PC-9 (cell line): ENCODE results near the gene SLC66A2. TPM values are rescaled to one million over a fixed set of nuclear protein-coding genes. Genes with fewer than 3 reads are reported as not detected.

Source experiments
- BruUV-seq: library from RNA; stranded (reverse); fragments of 400-500 nt; replicated peaks from 2 replicates; lab custom pipeline; 2021; lab: Mats Ljungman, UMichigan
- CTCF ChIA-PET: fragments of 300-600 bp; sonication (Branson Sonifier 250); formaldehyde crosslinking; loops from one replicate; lab custom pipeline; 2022; ENCODE audit warnings: antibody characterized with exemption; lab: Charles Lee
- POLR2A ChIA-PET: fragments of 300-600 bp; sonication (Branson Sonifier 250); formaldehyde crosslinking; loops from one replicate; lab custom pipeline; 2022; ENCODE audit warnings: antibody characterized with exemption; ENCODE audit not compliant: unreplicated experiment; lab: Charles Lee
- DNase-seq, 2 experiments: peaks; one replicate each; pipeline versions ENCODE4 v3.0.0 to v3.0.0-alpha.2; 2015 to 2022; ENCODE audit warnings: mixed read lengths in 1 of 2
- H2AFZ ChIP-seq: fragments of 200-600 bp; sonication (generic); 2 replicates; pipeline ENCODE4 v1.8.1; 2017; ENCODE audit warnings: antibody characterized with exemption
- H3F3A ChIP-seq: fragments of 200-600 bp; sonication (generic); 2 replicates; pipeline ENCODE4 v1.8.1; 2017; ENCODE audit warnings: antibody characterized with exemption, mild to moderate bottlenecking, low read depth; ENCODE audit not compliant: insufficient read depth
- H3K27ac ChIP-seq: fragments of 200-600 bp; sonication (generic); 2 replicates; pipeline ENCODE4 v1.6.1; 2016; ENCODE audit warnings: mixed run types
- H3K27me3 ChIP-seq: fragments of 200-600 bp; sonication (generic); 2 replicates; pipeline ENCODE4 v1.6.1; 2016; ENCODE audit warnings: low read depth, mixed run types; ENCODE audit not compliant: insufficient read depth
- H3K36me3 ChIP-seq: fragments of 200-600 bp; sonication (generic); 2 replicates; pipeline ENCODE4 v1.6.1; 2016; ENCODE audit warnings: low read depth, mixed run types
- H3K4me1 ChIP-seq: fragments of 200-600 bp; sonication (generic); replicated peaks from 2 replicates; pipeline ENCODE4 v1.6.1; 2016; ENCODE audit warnings: mixed run types; ENCODE audit not compliant: insufficient read depth
- H3K4me2 ChIP-seq: fragments of 200-600 bp; sonication (generic); 2 replicates; pipeline ENCODE4 v1.6.1; 2017; ENCODE audit warnings: mixed run types
- H3K4me3 ChIP-seq: fragments of 200-600 bp; sonication (generic); 2 replicates; pipeline ENCODE4 v1.6.1; 2016; ENCODE audit warnings: mixed run types
- H3K79me2 ChIP-seq: fragments of 200-600 bp; sonication (generic); 2 replicates; pipeline ENCODE4 v1.6.1; 2017; ENCODE audit warnings: low read depth, mixed run types
- H3K9me2 ChIP-seq: fragments of 200-600 bp; sonication (generic); 2 replicates; pipeline ENCODE4 v1.8.1; 2017; ENCODE audit warnings: mild to moderate bottlenecking; ENCODE audit not compliant: insufficient read depth
- H3K9me3 ChIP-seq: fragments of 200-600 bp; sonication (generic); 2 replicates; pipeline ENCODE4 v1.8.1; 2016; ENCODE audit warnings: low read depth; ENCODE audit not compliant: insufficient read depth
- H4K20me1 ChIP-seq: fragments of 200-600 bp; sonication (generic); 2 replicates; pipeline ENCODE4 v1.8.1; 2017; ENCODE audit not compliant: insufficient read depth
- CTCF ChIP-seq: fragments of 200-600 bp; sonication (generic); conservative IDR thresholded peaks from 2 replicates; pipeline ENCODE4 v1.6.1; 2017; ENCODE audit warnings: mixed run types, antibody characterized with exemption, mild to moderate bottlenecking, moderate library complexity
- EZH2 ChIP-seq: fragments of 200-600 bp; sonication (generic); IDR thresholded peaks from 2 replicates; pipeline ENCODE4 v1.8.0; 2017; ENCODE audit warnings: antibody characterized with exemption, low read depth
- intact Hi-C: fragments of 100-400 bp; cut with micrococcal nuclease; formaldehyde crosslinking; loops from one replicate; pipeline ENCODE4 v1.10.0; 2022; ENCODE audit not compliant: unreplicated experiment
- total RNA-seq: library from RNA; stranded (reverse); gene quantifications from 2 replicates; pipeline ENCODE4 v1.2.3, GENCODE V29; 2021

SLC66A2 gene
- total RNA-seq, 1 experiment from 2014 or later, result 24.3 TPM

GRCh38 chr18:79991494-79991893 lies 40.0 kb upstream of the SLC66A2 start:
- no TSS peak for BruUV-seq
- Histone ChIP-seq H3K27ac (no peak overlapping the region), H2AFZ (no peak overlapping the region), H3K4me3 (no peak overlapping the region), H3K36me3 (no peaks in the 10 kb centered on the region), H3K79me2 (peaks cover 23% of the 10 kb centered on the region), H3K9me2 (no peaks in the 10 kb centered on the region), H3F3A (peaks cover 18% of the 10 kb centered on the region), H4K20me1 (peaks cover 14% of the 10 kb centered on the region), H3K9me3 (no peaks in the 10 kb centered on the region), H3K27me3 (0 out of 2 replicates have a peak, but pooled peaks cover 3% of the 10 kb centered on the region), H3K4me1 (peaks cover 15% of the 10 kb centered on the region), H3K4me2 (no peak overlapping the region)
- no peak for TF ChIP-seq EZH2
- no peak for TF ChIP-seq CTCF
- CTCF ChIA-PET, result no interaction called here
- intact Hi-C loops, result no loop called here
- POLR2A ChIA-PET, result no interaction called here
- DNase-seq, result no peak

GRCh38 chr18:79989195-79989497 lies 37.7 kb upstream of the SLC66A2 start:
- peak overlapping the region; percentile 82 for H3K27ac ChIP-seq
- BruUV-seq, result no TSS peak
- no peak for DNase-seq
- no peaks in the 10 kb centered on the region for H3K9me3 ChIP-seq
- H3K4me1 ChIP-seq, result peaks cover 23% of the 10 kb centered on the region
- H2AFZ ChIP-seq, result peak overlapping the region; percentile 88
- intact Hi-C loops, result loop anchor here (2.0 kb wide), 1 partner anchor 46 kb away; the partner anchor contains the start of gene RBFA
- H4K20me1 ChIP-seq, result peaks cover 37% of the 10 kb centered on the region
- H3K79me2 ChIP-seq, result peaks cover 47% of the 10 kb centered on the region
- peaks cover 20% of the 10 kb centered on the region; the same call in 1 of the 2 replicates for H3K36me3 ChIP-seq
- no peak for TF ChIP-seq CTCF
- no peak for TF ChIP-seq EZH2
- peak overlapping the region; percentile 88 for H3K4me3 ChIP-seq
- no peaks in the 10 kb centered on the region for H3K27me3 ChIP-seq
- H3K4me2 ChIP-seq, result peak overlapping the region; percentile 87
- CTCF ChIA-PET, result no interaction called here
- H3K9me2 ChIP-seq, result no peaks in the 10 kb centered on the region
- POLR2A ChIA-PET, result interaction anchor here (0.6 to 1.1 kb wide), 3 partner anchors 45 to 190 kb away, joined by 4 to 18 read pairs (median 4); partner anchors contain the start of gene RBFA
- peaks cover 22% of the 10 kb centered on the region for H3F3A ChIP-seq

- Histone ChIP-seq H3K27ac (peak within 1 kb of the TSS; percentile 82), H3K79me2 (peaks cover 52% of the 10 kb centered on the region), H3K27me3 (no peaks in the 10 kb centered on the region), H3K4me3 (peak within 1 kb of the TSS; percentile 88), H3K4me1 (peaks cover 23% of the 10 kb centered on the region), H3F3A (peaks cover 22% of the 10 kb centered on the region), H3K36me3 (peaks cover 21% of the 10 kb centered on the region; the same call in 1 of the 2 replicates), H3K9me2 (no peaks in the 10 kb centered on the region), H4K20me1 (peaks cover 42% of the 10 kb centered on the region), H2AFZ (peak within 1 kb of the TSS; percentile 88), H3K9me3 (no peaks in the 10 kb centered on the region), H3K4me2 (peak within 1 kb of the TSS; percentile 98)
- BruUV-seq, result TSS peak; percentile 83
- TF ChIP-seq EZH2 (no peak), CTCF (no peak)
- ChIA-PET CTCF (no interaction called here), POLR2A (interaction anchor here (0.6 to 1.1 kb wide), 4 partner anchors 26 to 191 kb away, joined by 4 to 18 read pairs (median 9); partner anchors contain the start of gene RBFA)
- DNase-seq, result peak; percentile 67 to 70
- intact Hi-C loops, result loop anchor here (2.0 kb wide), 1 partner anchor 46 kb away; the partner anchor contains the start of gene RBFA
Measured at GRCh38 chr18:79988451-79989194, 37.2 kb upstream of the SLC66A2 start, which contains the start of gene TXNL4A. TSS of gene TXNL4A (minus strand) at chr18:79988563. CDS start at chr18:79988392, 171 bp downstream.
